D721Med (cell line): ENCODE results near the gene MYOZ2.

ENCODE experiments used
- DNase-seq: peaks from one replicate; pipeline ENCODE4 v3.0.0; 2011; ENCODE audit warnings: low spot score; ENCODE audit not compliant: insufficient read length
- FAIRE-seq: peaks from 2 replicates; lab custom pipeline; 2011; peaks lifted over from hg19 to GRCh38; lab: Jason Lieb, UNC
- CTCF ChIP-seq: IDR thresholded peaks from 2 replicates; pipeline ENCODE4 v1.5.1; 2012; ENCODE audit warnings: mild to moderate bottlenecking, control low read depth; ENCODE audit not compliant: insufficient read depth; ENCODE audit errors: missing control alignments

MYOZ2 gene

DNA sequence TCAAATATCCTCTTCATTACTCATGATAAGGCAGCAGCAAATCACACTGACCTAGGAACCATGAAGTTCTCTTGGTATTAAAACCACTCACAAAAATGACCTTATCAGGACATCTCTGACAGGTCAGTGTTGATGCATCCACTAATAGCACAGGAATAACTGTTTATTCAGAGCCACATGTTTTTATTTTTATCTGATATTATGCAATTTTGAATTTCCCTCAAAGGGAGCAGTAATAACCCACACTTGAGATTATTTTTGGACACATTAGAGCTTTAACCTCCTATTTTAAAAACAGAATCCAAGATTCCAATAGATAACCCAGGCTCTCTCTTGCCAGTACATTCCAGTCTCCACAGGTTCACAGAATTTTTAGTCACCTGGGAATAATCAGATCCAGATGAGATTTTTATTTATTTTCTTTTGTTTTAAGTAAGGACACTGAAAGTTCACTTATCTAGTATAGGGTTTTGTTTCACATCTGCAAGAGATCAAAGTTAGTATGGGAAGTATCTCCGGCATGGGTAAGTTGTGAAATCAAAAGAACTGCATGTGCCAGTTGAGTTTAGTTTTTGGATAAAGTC lies 36.3 kb upstream of the MYOZ2 start:
- TF ChIP-seq CTCF = no peak
- FAIRE-seq = no peak
- DNase-seq = no peak

- no peak for DNase-seq
- FAIRE-seq = no peak
Measured at GRCh38 chr4:119100655-119101054, 35.0 kb upstream of the MYOZ2 start.

GRCh38 chr4:119103263-119103662 lies 32.4 kb upstream of the MYOZ2 start:
- DNase-seq (no peak), FAIRE-seq (no peak)
- no peak for TF ChIP-seq CTCF

More at GRCh38 chr4:119100655-119101054, 35.0 kb upstream of the MYOZ2 start:
- no peak for TF ChIP-seq CTCF

- TF ChIP-seq CTCF = no peak
- FAIRE-seq (no peak), DNase-seq (no peak)
Measured at GRCh38 chr4:119104644-119105273, 30.9 kb upstream of the MYOZ2 start.

DNA sequence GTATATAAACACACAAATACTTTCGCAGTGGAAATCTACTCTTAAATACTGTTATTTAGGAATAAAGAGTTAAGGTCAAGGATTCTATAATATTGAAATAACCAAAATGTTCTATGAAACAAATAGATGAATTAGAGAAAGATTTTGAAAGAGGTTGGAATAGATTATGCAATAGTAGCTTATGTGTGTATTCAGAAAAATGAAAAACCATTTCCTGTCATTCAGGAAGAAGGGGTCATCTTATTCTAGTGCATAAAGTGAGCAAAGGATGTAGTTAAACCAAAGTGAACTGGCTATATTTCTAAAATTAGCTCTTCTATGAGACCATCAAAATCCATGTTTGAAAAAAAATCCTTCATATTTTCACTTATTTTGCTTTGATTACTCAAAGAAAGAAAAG lies 30.0 kb upstream of the MYOZ2 start:
- no peak for TF ChIP-seq CTCF
- FAIRE-seq (no peak), DNase-seq (no peak)

DNA sequence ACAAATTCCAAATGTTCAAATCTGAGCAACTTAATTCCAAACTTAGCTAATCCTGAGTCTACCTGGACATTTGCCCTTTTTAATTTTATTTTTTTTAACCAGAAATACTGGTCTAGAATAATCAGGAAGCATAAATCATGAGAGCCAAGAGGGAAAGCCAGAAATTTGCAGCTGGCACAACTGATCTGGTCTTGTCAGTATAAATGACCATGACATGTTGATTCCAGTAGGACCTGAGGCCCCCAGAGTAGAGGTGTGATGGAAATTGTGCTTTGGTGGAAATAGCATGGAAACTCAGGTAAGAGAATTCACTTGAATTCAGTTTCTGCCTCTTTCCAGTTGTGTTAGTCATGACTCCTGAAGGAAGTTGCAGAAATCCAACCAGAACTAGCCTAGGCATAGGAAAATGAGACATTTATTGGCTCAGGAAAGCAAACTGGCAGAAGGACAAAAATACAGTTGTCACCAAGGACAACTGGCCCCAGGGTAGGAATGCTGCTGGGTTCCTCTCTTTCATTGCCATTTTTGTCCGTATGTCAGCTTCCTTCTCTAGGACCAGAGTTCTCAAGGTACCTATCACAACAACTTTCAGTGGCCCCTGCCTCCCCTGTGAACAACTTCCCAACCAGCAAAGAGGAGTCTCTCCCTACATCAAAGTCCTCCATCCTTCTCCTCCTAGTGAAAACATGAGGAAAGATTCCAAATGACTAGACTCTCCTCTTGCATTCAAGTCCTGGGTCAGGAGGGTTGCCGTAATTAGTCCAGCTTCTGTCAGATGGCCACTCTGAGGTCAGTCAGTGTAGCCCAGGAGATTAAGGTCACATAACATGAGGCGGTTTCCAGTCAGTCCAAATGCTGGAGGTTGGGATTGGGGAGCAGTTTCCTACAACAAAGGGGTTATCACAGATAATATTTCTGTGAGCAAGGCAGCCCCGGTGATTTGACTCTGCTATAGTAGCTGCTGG lies 29.3 kb upstream of the MYOZ2 start:
- no peak for TF ChIP-seq CTCF
- DNase-seq (no peak), FAIRE-seq (no peak)
